Left cardiac atrium (tissue), 4 donors: ENCODE measurements around the gene RB1. TPM values are rescaled to one million over a fixed set of nuclear protein-coding genes. Genes with fewer than 3 reads are reported as not detected.
A peak's percentile ranks its signal among the peaks of the same experiment; 100 is the strongest.
"Not testable (repeated sequence)": the region's sequence is repeated elsewhere in the genome, so short reads cannot be mapped to it uniquely, and the experiment has no call there.

ENCODE experiments used
- ATAC-seq, 2 donors: fragments of 200-7000 bp; cut with Tn5 transposase; one replicate each; pipeline ENCODE4 v1.9.1; 2020; ENCODE audit warnings: mild to moderate bottlenecking in 2 of 2, moderate library complexity in 2 of 2
- DNase-seq: peaks from one replicate; pipeline ENCODE4 v3.0.0-alpha.2; 2020
- intact Hi-C, 2 donors: fragments of 100-400 bp; cut with DNase I; formaldehyde crosslinking; loops; one replicate each; pipeline versions ENCODE4 v1.14.1 to v1.15.1; 2022 to 2023
- total RNA-seq, 2 donors: library from RNA; stranded (reverse); fragmentation: NEBNext Ultra II Directional; extraction: Animal tissue kit (Norgen Biotek cat#: 25700); gene quantifications; one replicate each; pipeline ENCODE4 v1.2.1, GENCODE V29; 2021
- donor health status: DM: no; HTN: yes; CAD: no.
- donor health status: DM: no; HTN: yes; CAD: no; lungs with severe emphysema.
- donor health status: DM: yes; HTN: yes; CAD: no.
- donor health status: Dilated cardiomyopathy.

The RB1 gene
- total RNA-seq, 2 donors from 2014 or later: 24.5 to 25.2 TPM

- intact Hi-C loops: no loop called here
- no peak for ATAC-seq
- no peak for DNase-seq
These were observed 96.6 kb downstream of the RB1 start for GRCh38 chr13:48400090-48400694.

GRCh38 chr13:48400850-48401291, 97.3 kb downstream of the RB1 start:
- no peak for DNase-seq
- peak; percentile 65 to 85 for ATAC-seq
- intact Hi-C loops: no loop called here

- intact Hi-C loops: no loop called here
- DNase-seq (no peak), ATAC-seq (no peak)
These were observed 97.9 kb downstream of the RB1 start for GRCh38 chr13:48401480-48401879.

GRCh38 chr13:48402325-48402932, 98.9 kb downstream of the RB1 start:
- intact Hi-C loops: no loop called here
- no peak for DNase-seq
- no peak for ATAC-seq

GRCh38 chr13:48403151-48403631, 99.6 kb downstream of the RB1 start:
- intact Hi-C loops: no loop called here
- ATAC-seq (peak; percentile 45 to 46), DNase-seq (no peak)

GRCh38 chr13:48403913-48404312, 100.4 kb downstream of the RB1 start:
- ATAC-seq: peak in 1 of 2 donors; percentile 16
- DNase-seq: no peak
- intact Hi-C loops: no loop called here

DNA sequence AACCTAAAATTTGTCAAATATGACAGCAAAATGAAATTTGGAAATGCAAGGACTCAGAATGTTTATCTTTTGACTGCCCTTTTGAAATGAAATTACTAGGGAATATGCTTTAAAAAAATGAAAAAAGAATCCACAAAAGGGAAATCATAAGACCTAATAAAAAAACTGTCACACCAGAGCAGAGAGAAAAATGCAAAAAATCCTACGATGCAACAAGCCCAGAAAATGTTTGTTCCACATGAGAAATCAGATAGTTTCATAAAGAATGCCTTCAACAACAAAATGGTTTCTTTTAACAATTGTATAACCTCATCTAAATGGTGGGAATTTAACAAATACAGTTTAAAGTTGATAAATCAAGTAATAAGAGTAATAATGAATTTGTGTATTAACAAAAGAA, 101.4 kb downstream of the RB1 start:
- no peak for ATAC-seq
- DNase-seq: no peak
- intact Hi-C loops: no loop called here

DNA sequence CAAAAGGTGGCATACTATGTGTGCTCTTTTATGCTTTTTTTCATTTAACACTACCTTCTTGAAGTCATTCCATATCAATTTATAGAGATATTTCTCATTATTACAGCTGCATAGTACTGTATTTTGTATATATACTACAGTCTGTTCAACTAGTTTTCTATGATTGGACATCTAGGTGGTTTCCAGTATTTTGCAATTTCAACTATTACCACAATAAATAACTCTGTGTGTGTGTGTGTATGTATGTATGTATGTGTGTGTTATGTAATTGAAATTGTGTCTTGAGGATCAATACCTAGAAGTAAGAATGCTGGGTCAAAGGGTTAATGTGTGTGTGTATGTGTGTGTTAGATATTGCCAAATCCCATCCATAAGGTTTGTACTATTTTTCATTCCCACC, 102.3 kb downstream of the RB1 start:
- intact Hi-C loops: no loop called here
- DNase-seq (no peak), ATAC-seq (no peak)

GRCh38 chr13:48410199-48410598, 106.6 kb downstream of the RB1 start:
- ATAC-seq (no peak), DNase-seq (no peak)
- intact Hi-C loops: loop anchor here in 1 of 2 donors (5.0 kb wide), 1 partner anchor 167 kb away; no protein-coding TSS in a partner anchor

GRCh38 chr13:48411147-48411794, 107.7 kb downstream of the RB1 start:
- intact Hi-C loops: loop anchor here in 1 of 2 donors (5.0 kb wide), 1 partner anchor 166 kb away; no protein-coding TSS in a partner anchor
- DNase-seq: no peak
- ATAC-seq: no peak

- DNase-seq: no peak
- ATAC-seq: peak; percentile 28 to 63
- intact Hi-C loops: loop anchor here in 1 of 2 donors (5.0 kb wide), 1 partner anchor 165 kb away; no protein-coding TSS in a partner anchor
These were observed 108.4 kb downstream of the RB1 start for GRCh38 chr13:48411841-48412531.

DNA sequence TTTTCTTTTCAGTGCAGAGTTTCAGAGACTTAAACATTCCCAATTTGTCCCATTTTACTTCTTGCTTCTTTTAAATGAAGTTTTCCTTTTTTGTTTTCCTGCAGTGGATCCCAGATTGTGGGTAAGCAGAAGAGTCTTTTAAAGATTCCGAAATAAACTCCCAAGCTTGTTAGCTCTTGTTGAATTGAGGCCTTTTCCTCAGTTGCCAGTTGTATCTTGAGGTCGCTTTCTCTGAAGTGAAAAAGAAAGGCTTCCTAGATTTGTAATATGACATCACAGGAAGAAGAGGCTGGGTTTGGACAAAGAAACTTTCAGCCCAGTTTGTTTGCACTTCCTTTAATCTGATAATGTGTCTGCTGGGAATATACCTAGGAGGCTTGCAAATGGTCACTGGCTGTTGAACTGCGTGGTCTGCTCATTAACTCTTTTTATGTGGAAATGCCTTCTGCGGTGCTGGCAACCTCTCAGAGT, 109.4 kb downstream of the RB1 start, which contains the start of gene LPAR6:
LPAR6 (minus strand) TSS at position 233 of the 471 bp plus-strand sequence. CDS start 690 bp downstream, outside the sequence.
- no peak for DNase-seq

DNA sequence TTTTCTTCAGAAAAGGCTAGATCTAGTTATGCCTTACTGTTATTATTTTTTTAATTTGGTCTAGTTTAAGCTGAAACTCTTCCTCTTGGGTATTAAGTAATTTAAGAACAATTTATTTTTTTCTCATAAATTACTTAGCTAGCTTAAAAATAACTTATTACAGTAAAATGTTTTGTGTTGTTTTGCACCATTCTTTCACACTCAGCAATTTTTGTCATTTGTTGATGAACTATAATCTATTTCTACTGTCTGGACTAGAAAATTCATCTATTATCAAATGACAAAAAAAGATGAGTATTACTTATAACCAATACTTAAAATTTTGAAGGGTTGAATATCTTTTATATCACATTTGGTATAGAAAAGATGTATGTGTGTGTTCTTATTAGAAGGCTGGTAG, 111.0 kb downstream of the RB1 start:
- ATAC-seq: no peak
- no peak for DNase-seq
- intact Hi-C loops: loop anchor here in 1 of 2 donors (5.0 kb wide), 1 partner anchor 163 kb away; no protein-coding TSS in a partner anchor

More for the DNA sequence above, 109.4 kb downstream of the RB1 start, which contains the start of gene LPAR6:
- intact Hi-C loops: loop anchor here in 1 of 2 donors (5.0 kb wide), 1 partner anchor 164 kb away; no protein-coding TSS in a partner anchor
- peak; percentile 86 to 89 for ATAC-seq

- intact Hi-C loops: no loop called here
These were observed 112.0 kb downstream of the RB1 start for GRCh38 chr13:48415516-48415915.

DNA sequence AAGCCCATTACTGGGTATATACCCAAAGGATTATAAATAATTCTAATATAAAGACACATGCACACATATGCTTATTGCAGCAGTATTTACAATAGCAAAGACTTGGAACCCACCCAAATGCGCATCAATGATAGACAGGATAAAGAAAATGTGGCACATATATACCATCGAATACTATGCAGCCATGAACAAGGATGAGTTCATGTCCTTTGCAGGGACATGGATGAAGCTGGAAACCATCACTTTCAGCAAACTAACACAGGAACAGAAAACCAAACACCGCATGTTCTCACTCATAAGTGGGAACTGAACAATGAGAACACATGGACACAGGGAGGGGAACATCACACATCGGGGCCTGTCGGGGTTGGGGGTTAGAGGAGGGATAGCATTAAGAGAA, 118.5 kb downstream of the RB1 start:
- ATAC-seq, DNase-seq, intact Hi-C loops: not testable (repeated sequence)

More at GRCh38 chr13:48415516-48415915, 112.0 kb downstream of the RB1 start:
- no peak for DNase-seq
- ATAC-seq: no peak

DNA sequence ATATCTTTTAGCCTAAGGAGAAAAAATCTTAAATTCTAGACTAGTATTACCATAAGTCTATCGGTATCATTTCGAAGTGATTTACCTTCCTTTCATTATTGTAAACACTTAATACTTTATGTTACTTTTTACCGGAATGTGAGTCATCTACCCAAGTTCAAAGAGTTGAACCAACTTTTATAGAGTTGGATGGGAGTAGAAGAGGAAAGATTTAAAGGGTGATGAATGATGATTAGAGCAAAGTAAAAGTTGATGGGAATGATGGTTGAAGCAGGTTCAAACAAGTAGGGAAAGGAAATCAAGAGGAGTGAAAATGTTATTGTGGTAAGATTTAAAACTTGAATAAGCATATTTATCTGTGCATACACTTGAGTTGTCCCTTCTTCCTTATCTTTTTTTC, 120.7 kb downstream of the RB1 start:
- ATAC-seq (no peak), DNase-seq (no peak)
- intact Hi-C loops: no loop called here

DNA sequence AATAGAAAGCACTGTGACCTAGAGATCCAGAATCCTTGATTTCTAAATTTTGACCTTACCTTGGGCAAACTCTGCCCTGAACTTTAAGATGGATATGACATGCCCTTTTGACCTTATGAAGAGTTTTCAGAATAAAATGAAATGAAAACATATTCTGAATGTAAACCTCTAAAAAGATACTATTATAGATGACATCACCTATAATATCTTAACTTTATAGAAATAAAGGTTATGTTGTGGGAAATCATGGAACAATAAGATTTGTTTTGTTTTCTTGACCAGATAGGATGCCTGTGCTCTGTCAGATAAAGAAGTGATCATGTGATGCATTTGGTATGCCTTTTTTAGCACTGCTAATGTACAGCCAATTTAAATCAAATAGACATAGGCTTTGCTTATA, 122.5 kb downstream of the RB1 start:
- no peak for ATAC-seq
- intact Hi-C loops: no loop called here
- no peak for DNase-seq

DNA sequence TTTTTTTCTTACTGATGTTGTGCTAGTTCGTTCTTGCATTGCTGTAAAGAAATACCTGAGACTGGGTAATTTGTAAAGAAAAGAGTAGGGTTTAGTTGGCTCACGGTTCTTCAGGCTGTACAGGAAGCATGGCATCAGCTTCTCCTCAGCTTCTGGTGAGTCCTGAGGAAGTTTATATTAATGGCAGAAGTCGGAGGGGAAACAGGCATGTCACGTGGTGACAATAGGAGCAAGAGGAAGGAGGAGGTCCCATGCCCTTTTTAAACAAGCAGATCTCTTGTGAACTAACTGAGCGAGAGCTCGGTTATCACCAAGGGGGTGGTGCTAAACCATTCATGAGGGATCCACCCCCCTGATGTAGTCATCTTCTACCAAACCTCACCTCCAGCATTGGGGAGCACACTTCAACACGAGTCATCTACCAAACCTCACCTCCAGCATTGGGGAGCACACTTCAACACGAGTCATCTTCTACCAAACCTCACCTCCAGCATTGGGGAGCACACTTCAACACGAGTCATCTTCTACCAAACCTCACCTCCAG, 123.3 kb downstream of the RB1 start:
- intact Hi-C loops, DNase-seq: not testable (repeated sequence)
- peak in 1 of 2 donors; percentile 21 for ATAC-seq

DNA sequence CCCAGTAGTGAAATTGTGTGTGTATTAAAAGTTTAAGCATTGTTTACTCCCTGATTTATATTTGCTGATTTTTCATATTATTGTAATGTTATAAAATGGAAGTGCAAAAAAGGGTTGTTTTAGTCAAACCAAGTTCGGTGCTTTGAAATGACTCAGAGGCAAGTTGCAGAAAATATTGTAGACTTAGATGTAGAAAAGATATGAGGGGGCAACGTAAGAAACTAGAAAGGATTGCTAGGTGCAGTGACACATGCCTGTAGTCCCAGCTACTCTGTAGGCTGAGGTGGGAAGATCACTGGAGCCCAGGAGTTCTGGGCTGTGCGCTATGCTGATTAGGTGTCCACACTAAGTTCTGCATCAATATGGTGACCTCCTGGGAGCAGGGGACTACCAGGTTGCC, 125.5 kb downstream of the RB1 start:
- DNase-seq (no peak), ATAC-seq (no peak)
- intact Hi-C loops: no loop called here
